Measurements from ENCODE around the gene ZNF679.
"Not testable (repeated sequence)": the region's sequence is repeated elsewhere in the genome, so short reads cannot be mapped to it uniquely, and the experiment has no call there.

DNA sequence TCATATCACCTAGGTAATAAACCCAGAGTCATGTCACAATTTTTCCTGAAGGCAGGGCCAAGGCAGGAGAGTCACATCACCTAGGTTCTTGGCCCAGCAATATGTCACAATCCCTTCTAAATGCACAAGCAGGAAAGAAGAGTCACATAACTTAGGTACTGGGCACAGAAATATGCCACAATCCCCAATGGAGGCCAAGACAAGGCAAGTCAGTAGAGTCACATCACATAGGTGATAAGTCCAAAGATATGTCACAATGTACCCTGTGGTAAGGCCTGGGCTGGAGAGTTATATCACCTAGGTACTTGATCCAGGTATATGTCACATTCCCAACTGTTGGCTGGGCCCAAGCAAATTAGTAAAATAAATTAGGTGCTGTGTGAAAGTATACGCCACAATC is at the start of gene ZNF679:
- TF ChIP-seq, protein P1, sequence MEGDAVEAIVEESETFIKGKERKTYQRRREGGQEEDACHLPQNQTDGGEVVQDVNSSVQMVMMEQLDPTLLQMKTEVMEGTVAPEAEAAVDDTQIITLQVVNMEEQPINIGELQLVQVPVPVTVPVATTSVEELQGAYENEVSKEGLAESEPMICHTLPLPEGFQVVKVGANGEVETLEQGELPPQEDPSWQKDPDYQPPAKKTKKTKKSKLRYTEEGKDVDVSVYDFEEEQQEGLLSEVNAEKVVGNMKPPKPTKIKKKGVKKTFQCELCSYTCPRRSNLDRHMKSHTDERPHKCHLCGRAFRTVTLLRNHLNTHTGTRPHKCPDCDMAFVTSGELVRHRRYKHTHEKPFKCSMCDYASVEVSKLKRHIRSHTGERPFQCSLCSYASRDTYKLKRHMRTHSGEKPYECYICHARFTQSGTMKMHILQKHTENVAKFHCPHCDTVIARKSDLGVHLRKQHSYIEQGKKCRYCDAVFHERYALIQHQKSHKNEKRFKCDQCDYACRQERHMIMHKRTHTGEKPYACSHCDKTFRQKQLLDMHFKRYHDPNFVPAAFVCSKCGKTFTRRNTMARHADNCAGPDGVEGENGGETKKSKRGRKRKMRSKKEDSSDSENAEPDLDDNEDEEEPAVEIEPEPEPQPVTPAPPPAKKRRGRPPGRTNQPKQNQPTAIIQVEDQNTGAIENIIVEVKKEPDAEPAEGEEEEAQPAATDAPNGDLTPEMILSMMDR (IDR thresholded peaks at IDR 0.05), result not testable (repeated sequence)
- not testable (repeated sequence) for TF ChIP-seq POLR2AphosphoS5 (IDR thresholded peaks at IDR 0.05)

Data from upper lobe of left lung (tissue), 4 donors.